GM18861 (cell line): ENCODE measurements around the gene RTL1.

Source experiments
- ATAC-seq: cut with Tn5 transposase; IDR thresholded peaks from one replicate; pipeline ENCODE4 v1.9.1; 2021; ENCODE audit not compliant: unreplicated experiment

RTL1 gene

GRCh38 chr14:100898935-100899883 is 4.3 kb downstream of the RTL1 start:
- ATAC-seq, result no peak

DNA sequence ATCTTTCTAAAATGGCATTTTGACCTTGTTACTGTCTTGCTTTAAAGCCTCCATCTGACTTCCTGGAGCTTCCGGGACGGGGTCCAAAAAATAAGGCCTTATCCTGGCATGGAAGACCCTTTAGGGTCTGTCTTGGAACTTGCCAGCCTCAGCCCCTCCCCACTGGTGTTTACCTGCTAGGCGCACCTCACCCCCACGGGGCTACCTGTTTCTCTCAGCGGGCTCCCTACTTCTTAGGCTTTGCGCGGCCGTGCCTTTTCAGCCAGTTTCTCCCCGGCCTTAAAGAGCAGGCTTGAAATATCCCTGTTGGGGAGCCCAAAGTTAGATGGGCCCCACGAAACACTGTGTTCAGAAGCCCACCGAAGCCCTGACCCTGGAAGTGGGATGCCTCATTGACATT is 5.1 kb downstream of the RTL1 start:
- no peak for ATAC-seq

GRCh38 chr14:100896369-100897060 is 7.0 kb downstream of the RTL1 start:
- no peak for ATAC-seq

- no peak for ATAC-seq
These were observed 8.1 kb downstream of the RTL1 start for GRCh38 chr14:100895411-100895810.

DNA sequence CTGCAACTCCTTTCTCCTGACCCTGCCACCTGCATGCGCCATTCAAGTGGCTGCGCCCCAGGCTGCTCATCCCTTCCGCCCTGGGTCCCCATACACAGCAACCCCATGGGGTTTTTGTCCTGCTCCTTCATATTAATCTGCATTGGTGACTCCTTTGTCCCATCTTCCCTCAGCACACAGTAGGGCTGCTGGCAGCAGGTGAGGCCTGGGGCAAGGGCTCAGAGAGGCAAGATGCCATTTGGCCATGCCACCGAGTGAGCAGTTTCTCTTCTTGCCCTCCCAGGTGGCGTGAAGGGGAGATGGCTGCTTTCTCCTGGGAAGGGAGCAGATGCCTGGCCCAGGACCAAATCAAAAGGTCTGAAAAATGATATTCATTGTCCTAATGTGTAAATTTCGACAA is 9.1 kb downstream of the RTL1 start:
- no peak for ATAC-seq

GRCh38 chr14:100893760-100894159 is 9.8 kb downstream of the RTL1 start:
- no peak for ATAC-seq

- no peak for ATAC-seq
These were observed 10.3 kb downstream of the RTL1 start for GRCh38 chr14:100893228-100893601.

DNA sequence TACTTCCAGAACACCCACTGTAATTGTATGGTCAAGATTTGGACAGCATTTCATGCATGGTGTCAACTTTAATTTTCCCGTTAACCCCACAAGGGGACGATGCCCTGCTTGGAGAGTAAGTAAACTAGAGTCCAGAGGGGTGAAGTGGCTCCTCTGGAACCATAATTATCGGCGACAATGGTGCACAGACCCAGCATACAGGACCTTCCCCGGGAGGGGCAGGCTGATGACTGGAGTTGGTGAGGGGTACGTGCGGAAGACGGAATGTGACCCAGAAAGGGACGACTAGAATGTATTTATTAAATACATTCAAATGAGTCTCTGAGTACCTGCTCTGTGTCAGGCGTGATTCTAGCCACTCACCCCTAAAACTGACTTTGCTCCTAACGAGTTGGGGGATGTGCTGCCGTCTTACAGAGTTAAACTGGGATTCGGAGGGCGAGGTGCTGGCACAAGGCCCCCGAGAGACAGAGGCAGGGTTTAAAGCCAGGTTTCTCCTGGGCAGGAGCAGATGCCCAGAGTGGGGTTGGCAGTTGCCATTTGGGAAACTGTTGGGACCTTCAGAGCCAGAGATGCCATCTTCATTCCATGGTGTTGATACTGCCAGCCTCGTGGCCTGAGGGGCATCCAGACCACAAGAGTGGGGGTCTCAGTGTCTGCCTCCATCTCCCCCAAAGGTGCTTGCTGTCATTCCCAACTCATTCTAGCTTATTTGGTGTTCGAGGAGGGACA is 10.9 kb downstream of the RTL1 start:
- no peak for ATAC-seq

- no peak for ATAC-seq
These were observed 11.7 kb downstream of the RTL1 start for GRCh38 chr14:100891501-100892445.

- no peak for ATAC-seq
These were observed 12.5 kb downstream of the RTL1 start for GRCh38 chr14:100891051-100891450.

GRCh38 chr14:100890061-100890850 is 13.3 kb downstream of the RTL1 start:
- no peak for ATAC-seq

GRCh38 chr14:100889641-100890040 is 13.9 kb downstream of the RTL1 start:
- no peak for ATAC-seq

- no peak for ATAC-seq
These were observed 14.7 kb downstream of the RTL1 start for GRCh38 chr14:100888789-100889315.

DNA sequence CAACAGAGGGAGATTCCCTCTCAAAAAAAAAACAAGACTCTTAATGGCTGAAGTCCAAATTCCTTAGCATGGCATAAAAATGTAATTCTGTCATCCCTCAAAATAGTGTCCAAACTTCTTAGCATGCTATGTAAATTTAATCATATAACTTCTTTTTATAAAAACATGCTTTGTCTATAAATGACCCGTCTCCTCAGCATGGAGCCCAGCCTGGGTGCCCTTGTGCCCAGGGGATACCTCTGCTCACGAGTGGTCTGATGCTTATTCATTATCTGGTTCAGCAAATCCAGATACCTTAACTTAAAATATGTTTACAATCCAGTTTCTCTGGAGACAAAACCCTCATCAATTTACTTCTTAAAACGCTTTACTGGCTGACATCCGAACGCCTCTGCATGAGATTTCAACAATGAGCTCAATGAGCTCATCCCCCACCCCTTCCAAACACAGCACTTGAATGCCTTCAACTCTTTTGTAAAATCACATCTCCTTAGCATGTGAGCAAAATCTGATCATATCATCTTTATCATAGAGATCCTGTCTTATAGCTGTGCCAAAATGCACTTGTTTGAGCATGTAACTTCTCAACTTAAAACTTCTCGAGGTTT is 15.7 kb downstream of the RTL1 start:
- ATAC-seq, result no peak

DNA sequence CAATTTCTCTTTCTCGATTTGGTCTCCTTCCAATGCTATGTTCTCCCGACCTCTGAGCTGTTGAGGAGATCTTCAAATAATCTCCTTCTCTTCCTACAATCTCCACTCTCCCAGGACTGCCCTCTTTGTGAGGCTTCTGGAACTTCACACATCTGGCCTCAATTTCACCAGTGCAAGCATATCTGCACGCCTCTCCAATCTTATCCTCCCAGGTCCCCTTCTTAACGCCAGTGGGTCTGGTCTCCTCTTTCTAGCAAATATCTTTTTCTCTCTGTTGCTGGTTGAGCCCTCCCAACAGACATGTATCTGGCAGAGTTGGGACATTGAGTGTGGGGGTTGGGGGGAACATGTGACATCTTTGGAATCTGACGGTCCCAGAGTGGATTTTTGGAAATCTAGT is 17.9 kb downstream of the RTL1 start:
- no peak for ATAC-seq

- no peak for ATAC-seq
These were observed 18.3 kb downstream of the RTL1 start for GRCh38 chr14:100885196-100885595.

DNA sequence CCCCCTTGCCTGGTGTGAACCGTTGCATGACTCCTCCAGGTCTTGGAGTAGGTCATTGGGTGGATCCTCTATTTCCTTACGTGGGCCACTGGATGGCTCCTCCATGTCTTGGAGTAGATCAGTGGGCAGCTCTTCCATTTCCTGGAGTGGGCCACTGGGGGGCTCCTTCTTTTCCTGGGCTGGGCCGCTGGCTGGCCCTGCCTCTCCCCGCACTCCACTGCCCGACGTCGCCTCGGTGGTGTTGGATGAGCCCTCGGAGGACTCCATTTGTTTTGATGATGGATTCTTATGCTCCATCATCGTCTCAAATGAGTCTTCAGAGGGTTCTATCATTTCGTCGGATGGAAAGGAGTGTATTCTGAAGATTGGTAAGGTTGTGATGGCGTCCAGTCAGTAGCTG is 19.1 kb downstream of the RTL1 start:
- ATAC-seq, result no peak

DNA sequence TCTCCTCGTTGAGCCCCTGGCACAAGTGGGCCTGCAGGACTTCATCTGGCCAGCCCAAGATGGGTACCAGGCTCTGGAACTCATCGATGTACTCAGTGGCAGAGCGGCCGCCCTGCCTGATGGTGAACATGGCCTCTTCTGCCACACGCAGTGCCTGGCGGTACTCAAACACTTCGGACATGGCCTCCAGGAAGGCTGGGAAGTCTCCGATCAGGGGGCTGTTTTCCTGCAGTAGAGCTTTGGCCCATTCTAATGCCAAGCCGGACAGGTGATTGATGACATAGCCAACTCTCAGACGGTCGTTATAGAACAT is 19.8 kb downstream of the RTL1 start:
- no peak for ATAC-seq
